ENCODE results near the gene SEMA4C. TPM values are rescaled to one million over a fixed set of nuclear protein-coding genes. Genes with fewer than 3 reads are reported as not detected.

The SEMA4C gene
- total and polyA plus RNA-seq, 9 of the 15 experiments (the other 6 are each of a cell fraction or from before 2014, with no cell fraction given) = 0.32 to 59.7 (median 23.9) TPM

- TF ChIP-seq ZNF609 (CRISPR knock-in tag; IDR thresholded peaks at IDR 0.05; ENCODE audit: borderline replicate concordance) = no peak
- no peak for TF ChIP-seq ZNF134 (CRISPR knock-in tag; conservative IDR thresholded peaks at IDR 0.05)
- TF ChIP-seq FOS (IDR thresholded peaks at IDR 0.05; ENCODE audit: extremely low read depth, insufficient read length) = peak; percentile 85
- TF ChIP-seq TGIF2 (CRISPR knock-in tag; IDR thresholded peaks at IDR 0.05) = no peak
- no peak for TF ChIP-seq JUNB (CRISPR knock-in tag; conservative IDR thresholded peaks at IDR 0.05)
- TF ChIP-seq FOXK2 (conservative IDR thresholded peaks at IDR 0.05 in 1 of 2, IDR thresholded peaks at IDR 0.05 in 1 of 2; ENCODE audit: low read depth in 2 of 2) = peak; percentile 62 to 80; a peak in 3 of 4 replicates
- peak; percentile 73 for TF ChIP-seq CCNT2 (IDR thresholded peaks at IDR 0.05; ENCODE audit: borderline replicate concordance, extremely low read depth, insufficient read length, low read depth, low read length)
- TF ChIP-seq MED1 (CRISPR knock-in tag; IDR thresholded peaks at IDR 0.05; ENCODE audit: borderline replicate concordance) = no peak
- no peak for TF ChIP-seq HNRNPH1 (optimal IDR thresholded peaks at IDR 0.05; ENCODE audit: low read depth, low read length)
- no peak for TF ChIP-seq ZNF23 (CRISPR knock-in tag; IDR thresholded peaks at IDR 0.05)
- no peak; the same call in 1 of the 2 replicates for TF ChIP-seq FOXJ2 (tag; IDR thresholded peaks at IDR 0.05)
- TF ChIP-seq SMARCC2 (IDR thresholded peaks at IDR 0.05; ENCODE audit: low read depth) = no peak
- TF ChIP-seq, protein P1, sequence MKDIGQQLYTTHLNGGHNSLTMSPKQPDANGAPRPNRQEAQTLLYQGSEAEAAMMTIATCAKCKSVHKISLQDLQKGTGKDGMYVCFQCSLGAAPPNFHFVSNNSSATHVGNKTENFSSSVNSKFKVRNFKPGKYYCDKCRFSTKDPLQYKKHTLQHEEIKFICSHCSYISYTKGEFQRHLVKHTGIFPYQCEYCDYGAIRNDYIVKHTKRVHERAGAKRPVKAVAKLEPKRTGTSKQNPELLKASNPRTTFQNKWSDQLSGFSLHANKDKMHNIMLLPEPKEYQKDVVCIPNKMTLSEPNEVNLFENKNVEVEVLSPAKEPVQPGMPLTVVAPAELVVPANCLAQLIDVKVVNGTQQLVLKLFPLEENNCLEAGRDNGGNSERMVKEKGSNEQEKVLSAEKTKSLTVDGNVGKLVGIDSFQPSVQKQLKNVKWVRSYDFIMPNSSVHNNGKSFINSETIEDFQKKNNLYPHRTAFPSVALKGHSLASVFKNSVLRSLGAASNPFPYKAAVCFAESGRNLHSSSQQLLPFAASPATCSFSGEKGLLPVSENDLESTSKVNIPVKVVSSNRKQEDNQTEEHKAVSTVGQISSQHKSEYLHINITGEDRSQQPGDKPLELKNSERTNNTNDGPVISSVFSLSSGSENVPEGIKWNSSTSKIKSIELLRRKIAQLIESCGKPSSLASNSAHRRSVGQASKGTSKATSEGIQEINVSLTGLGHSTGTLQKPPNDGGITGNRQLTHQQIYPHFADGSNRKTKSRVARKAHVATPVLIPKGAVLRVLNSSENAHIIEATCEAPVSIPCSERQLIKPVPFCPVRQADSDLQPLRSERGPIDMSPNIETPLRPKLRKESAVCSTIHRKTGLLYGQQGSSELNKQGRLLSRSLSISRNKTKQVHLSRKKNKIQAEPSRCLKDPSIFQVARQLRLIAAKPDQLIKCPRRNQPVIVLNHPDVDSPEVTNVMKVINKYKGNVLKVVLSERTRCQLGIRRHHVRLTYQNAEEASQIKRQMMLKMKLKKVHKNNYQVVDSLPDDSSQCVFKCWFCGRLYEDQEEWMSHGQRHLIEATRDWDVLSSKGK (CRISPR knock-in tag; IDR thresholded peaks at IDR 0.05) = no peak
- no peak for TF ChIP-seq ZNF695 (CRISPR knock-in tag; IDR thresholded peaks at IDR 0.05)
- TF ChIP-seq DNMT1 (IDR thresholded peaks at IDR 0.05) = no peak
- no peak for TF ChIP-seq SIN3A (IDR thresholded peaks at IDR 0.05; ENCODE audit: borderline replicate concordance in 2 of 2, control insufficient read depth in 1 of 2, low read depth in 2 of 2, low read length in 2 of 2)
- TF ChIP-seq ZNF239 (CRISPR knock-in tag; IDR thresholded peaks at IDR 0.05) = no peak
- TF ChIP-seq SMAD4 (CRISPR knock-in tag; conservative IDR thresholded peaks at IDR 0.05) = peak; percentile 80
- TF ChIP-seq RBM22 (IDR thresholded peaks at IDR 0.05; ENCODE audit: low read depth, low read length, poor library complexity, severe bottlenecking) = peak; percentile 57
- peak; percentile 56; the same call in 1 of the 2 replicates for TF ChIP-seq FOXP1 (CRISPR knock-in tag; IDR thresholded peaks at IDR 0.05)
Observed at GRCh38 chr2:96816127-96816835, 53.6 kb downstream of the SEMA4C start, which contains the start of gene CNNM3 (continued).
